Measurements from ENCODE around the gene NUMBL.
"Not testable (repeated sequence)": the region's sequence is repeated elsewhere in the genome, so short reads cannot be mapped to it uniquely, and the experiment has no call there.

Gene NUMBL

DNA sequence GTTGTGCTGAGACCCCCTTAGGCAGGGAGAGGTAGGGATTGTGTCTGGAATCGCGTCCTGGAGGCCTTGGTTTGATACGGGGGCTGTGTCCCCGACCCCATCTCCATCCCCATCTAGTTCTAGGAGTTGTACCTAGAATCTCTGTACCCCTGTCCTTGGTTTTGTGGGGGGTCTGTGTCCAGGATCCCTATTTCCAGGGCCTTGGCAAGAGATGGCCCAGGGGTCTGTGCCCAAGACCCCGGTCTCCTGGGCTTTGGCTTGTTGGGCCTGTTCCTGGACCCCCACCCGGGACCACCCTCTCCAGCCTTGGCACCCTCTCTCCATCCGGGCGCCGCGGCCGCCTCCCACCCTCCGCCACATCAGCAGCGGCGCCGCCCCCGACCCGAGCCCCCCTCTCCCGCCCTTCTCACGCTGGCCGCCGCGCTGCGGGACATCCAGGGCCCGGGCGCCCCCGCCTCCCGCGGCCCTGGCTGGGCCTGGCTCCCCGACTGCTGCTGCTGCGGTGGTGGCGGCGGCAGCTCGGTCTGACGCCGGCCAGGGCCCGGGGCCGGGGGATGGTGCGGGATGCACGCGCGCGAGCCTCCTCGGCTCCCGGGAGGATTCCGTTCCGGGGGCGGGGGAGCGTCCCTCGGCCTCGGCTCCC is at the start of gene NUMBL:
Gene NUMBL, minus strand, starts transcription at position 602 of the 643 bp plus-strand sequence. Its CDS starts 168 bp downstream, at position 434.
- DNase-seq (ENCODE audit: low spot score), result no peak

- no peak for DNase-seq (ENCODE audit: low spot score)
Measured at GRCh38 chr19:40739030-40739839, 48.8 kb upstream of the NUMBL start.

GRCh38 chr19:40737102-40737644 is 46.7 kb upstream of the NUMBL start:
- no peak for DNase-seq (ENCODE audit: low spot score)

DNA sequence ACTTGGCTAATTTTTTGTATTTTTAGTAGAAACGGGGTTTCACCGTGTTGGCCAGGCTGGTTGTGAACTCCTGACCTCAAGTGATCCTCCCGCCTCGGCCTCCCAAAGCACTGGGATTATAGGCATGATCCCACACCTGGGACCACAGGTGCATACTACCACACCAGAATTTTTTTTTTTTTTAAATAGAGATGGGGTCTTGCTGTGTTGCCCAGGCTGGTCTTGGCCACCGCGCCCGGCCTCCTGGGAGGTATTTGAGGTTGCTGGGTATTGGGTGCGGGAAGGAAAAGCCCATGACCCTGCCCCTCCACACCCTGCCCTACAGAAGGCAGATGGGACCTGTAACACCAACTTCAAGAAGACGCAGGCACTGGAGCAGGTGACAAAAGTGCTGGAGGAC is 46.2 kb upstream of the NUMBL start:
- no peak for DNase-seq (ENCODE audit: low spot score)

- no peak for DNase-seq (ENCODE audit: low spot score)
Measured at GRCh38 chr19:40735013-40735771, 44.7 kb upstream of the NUMBL start.

DNA sequence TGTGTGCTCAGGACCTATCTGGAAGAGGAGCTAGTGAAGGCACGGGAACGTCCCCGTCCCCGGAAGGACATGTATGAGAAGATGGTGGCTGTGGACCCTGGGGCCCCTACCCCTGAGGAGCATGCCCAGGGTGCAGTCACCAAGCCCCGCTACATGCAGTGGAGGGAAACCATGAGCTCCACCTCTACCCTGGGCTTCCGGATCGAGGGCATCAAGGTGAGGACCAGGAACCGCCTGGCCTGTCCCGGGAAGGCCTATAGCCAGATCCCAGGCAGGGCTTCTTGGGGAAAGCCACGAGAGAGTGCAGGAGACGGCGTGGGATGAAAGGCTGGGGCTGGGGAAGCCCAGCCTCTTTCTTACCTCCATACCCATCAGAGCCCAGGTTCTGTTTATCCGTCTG is 42.7 kb upstream of the NUMBL start:
- no peak for DNase-seq (ENCODE audit: low spot score)

GRCh38 chr19:40732304-40732703 is 41.9 kb upstream of the NUMBL start:
- DNase-seq (ENCODE audit: low spot score), result not testable (repeated sequence)

GRCh38 chr19:40730065-40730464 is 39.6 kb upstream of the NUMBL start:
- not testable (repeated sequence) for DNase-seq (ENCODE audit: low spot score)

DNA sequence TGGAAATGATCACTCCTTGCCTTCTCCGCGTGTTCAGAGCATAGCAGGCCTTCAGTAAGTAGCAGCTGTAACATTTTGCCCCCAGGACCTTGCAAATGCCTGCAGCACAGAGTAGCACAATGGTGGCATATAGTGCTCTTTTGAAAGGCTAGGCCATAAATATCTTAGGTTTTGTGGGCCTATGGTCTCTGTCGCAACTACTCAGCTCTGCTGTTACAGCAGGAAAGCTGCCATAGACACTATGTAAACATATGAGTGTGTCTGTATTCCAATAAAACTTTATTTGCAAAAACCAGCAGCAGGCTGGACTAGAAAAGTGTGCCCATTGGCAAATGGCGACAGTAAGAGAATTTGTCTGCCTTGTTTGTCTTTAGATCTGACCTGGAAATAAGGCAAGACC is 35.8 kb upstream of the NUMBL start:
- no peak for DNase-seq (ENCODE audit: low spot score)

GRCh38 chr19:40724855-40725254 is 34.4 kb upstream of the NUMBL start:
- no peak for DNase-seq (ENCODE audit: low spot score)

- DNase-seq (ENCODE audit: low spot score), result no peak
Measured at GRCh38 chr19:40724315-40724714, 33.9 kb upstream of the NUMBL start.

GRCh38 chr19:40723661-40724254 is 33.3 kb upstream of the NUMBL start:
- DNase-seq (ENCODE audit: low spot score), result no peak

DNA sequence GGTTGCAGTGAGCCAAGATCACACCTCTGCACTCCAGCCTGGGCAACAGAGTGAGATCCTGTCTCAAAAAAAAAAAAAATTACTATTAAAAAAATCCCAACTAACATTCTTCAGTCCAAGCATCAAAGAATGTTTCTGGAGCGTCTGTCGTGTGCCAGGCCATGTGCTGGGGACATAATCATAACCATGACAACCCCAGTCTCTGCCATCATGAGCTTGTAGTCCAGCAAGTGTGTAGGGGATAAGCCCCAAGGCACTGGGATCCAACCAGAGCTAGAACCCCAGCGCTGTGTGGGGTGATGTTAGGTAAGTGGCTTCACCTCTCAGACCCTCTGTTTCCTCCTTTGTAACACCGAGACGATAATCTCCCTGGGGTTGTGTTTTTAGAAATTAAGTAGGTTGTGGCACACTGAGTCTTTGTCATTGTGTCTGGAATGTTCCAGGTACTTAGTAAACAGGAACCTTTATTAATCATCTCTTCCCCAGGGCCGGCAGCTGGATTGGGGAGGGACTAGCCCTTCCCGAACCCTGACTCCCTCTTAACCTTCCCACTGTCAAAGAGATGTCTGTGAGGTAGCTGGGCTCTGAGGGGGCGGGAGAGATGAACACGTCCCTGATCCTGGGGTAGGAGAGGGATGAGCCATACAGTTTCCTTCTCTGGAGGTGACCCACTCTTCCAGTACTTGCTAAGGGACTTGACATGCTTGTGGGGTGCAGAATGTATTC is 31.6 kb upstream of the NUMBL start:
- no peak for DNase-seq (ENCODE audit: low spot score)

GRCh38 chr19:40721140-40721486 is 30.7 kb upstream of the NUMBL start:
- DNase-seq (ENCODE audit: low spot score), result no peak

DNA sequence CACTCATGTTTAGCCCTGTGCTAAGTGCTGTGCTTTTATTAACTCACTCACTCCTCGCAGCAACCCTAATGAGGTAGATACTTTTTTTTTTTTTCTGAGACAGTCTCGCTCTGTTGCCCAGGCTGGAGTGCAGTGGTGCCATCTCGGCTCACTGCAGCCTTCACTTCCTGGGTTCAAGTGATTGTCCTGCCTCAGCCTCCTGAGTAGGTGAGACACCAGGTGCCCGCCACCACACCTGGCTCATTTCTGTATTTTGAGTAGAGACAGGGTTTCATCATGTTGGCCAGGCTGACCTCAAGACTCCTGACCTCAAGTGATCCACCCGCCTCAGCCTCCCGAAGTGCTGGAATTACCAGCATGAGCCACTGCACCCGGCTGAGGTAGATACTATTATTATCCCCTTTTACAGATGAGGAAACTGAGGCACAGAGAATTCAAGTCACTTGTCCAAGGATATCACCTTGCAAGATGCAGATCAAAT is 29.0 kb upstream of the NUMBL start:
- DNase-seq (ENCODE audit: low spot score), result no peak

DNA sequence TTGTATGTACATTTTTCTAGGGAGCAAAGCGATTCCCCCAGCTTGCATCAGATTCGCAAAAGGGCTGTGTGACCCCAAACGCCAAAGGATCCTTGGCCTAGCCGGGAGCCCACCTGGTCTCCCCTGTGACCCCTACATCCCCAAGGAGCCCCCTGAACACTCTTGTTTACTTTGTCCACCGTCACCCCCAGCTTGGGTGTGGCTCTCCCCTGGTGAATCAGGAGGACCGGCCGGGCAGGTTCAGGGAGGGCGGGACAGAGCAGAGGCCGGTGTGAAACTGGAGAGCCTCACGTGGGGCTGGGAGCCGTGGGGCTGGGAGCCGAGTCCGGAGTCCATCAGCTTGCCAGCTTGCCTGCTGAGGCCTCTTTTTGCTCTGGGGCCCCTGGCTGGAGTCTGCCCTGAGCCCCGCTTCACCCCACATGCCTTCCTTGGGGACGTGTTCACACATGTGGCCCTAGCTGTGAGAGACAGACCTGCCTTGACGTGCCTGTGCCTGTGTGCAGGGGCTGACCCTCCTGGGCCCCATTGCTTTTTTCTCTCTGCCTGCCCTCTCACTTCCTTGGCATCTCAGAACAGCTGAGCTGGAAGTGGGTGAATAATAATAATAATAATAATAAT is 28.4 kb upstream of the NUMBL start:
- no peak for DNase-seq (ENCODE audit: low spot score)

DNA sequence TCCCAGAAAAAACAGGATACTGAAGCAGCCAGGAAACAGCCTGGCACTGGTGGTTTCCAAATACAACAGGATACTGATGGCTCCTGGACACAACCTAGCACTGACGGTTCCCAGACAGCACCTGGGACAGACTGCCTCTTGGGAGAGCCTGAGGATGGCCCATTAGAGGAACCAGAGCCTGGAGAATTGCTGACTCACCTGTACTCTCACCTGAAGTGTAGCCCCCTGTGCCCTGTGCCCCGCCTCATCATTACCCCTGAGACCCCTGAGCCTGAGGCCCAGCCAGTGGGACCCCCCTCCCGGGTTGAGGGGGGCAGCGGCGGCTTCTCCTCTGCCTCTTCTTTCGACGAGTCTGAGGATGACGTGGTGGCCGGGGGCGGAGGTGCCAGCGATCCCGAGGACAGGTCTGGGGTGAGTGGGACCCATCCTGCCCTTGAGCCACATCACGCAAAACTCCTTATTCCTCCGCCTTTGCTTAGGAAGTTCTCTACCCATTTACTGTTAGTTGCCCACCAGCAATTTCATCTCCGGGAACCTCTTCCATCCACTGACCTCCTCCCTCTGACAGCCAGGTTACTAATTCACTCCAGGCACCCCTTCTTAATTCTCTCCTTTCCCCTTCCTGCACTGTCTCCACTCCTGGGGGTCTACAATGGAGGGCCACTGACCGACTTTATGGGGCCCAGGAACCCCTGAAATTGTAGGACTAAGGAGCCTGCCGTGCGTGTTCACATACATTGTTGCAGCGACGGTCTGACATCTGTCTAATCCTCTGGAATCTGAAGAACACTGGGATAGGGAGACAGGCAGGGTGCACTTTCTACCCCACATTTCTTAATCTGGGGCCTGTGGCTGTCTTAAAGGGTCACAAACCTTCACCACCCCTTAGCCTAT is 27.7 kb upstream of the NUMBL start:
- no peak for DNase-seq (ENCODE audit: low spot score)

GRCh38 chr19:40717325-40717879 is 27.0 kb upstream of the NUMBL start:
- DNase-seq (ENCODE audit: low spot score), result peak; percentile 73

DNA sequence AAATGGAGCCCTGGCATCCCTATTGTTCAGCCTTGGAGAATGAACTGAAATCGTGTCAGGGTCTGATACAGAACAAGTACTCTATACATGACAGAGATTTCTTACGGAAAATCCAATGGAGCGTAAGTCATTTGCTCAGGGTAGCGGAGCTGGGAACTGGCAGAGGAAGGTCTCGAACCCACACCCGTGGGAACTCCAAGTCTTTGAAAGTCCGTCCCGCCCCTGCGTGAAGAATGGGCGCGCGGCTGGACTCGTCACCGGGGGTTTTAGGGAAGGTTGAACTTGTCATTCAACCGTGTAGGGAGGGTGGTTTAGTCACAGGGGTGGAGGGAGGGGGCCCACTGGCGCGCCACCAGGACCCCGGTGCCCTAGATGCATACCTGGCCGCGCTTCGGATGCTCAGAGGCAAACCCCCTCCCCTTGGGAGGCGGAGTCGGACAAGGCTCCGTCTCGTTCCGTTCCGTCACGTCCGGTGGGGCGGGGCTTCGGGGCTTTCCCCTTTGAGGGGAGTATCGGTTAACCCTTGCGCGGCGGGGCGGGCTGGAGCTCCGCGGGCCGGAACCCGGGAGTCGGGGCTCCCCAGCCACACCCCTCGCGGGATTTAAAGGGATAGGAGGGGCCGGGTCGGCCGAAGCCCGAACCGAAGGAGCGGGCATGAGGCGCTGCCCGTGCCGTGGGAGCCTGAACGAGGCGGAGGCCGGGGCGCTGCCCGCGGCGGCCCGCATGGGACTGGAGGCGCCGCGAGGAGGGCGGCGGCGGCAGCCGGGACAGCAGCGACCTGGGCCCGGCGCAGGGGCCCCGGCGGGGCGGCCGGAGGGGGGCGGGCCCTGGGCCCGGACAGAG is 26.3 kb upstream of the NUMBL start, which contains the start of the genes COQ8B and ITPKC:
Gene COQ8B, minus strand, starts transcription at position 405 of the 843 bp plus-strand sequence. CDS start 2,254 bp downstream, outside the sequence.
Gene ITPKC, plus strand, starts transcription at position 631 of the 843 bp plus-strand sequence. Its CDS starts 24 bp downstream, at position 655.
- peak; percentile 100 for DNase-seq (ENCODE audit: low spot score)
